ENCODE measurements around the gene SCEL. TPM values are rescaled to one million over a fixed set of nuclear protein-coding genes. Genes with fewer than 3 reads are reported as not detected.

Gene SCEL
- total and polyA plus RNA-seq, 12 donors, result 0.07 to 7.7 (median 0.31) TPM; not detected in 7

DNA sequence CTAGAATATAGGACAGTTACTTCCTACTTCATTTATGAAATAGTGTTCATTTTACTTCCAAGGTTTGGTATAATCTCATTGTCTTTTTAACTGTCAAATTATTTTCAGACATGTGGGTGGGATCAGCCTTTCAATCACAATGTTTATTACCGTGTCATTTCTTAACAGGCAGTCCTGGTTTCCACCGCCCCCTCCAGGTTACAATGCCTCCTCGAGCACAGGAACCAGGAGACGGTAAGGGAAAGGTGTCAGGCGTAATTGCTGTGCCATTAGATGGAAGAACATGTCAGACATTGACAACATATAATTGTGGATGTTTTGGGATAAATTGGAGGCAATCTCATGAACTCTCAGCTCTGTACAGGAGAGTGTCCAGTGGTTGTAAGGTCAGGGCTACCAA lies 36.5 kb downstream of the SCEL start:
- no peaks in the 10 kb centered on the region for H3K27me3 ChIP-seq

DNA sequence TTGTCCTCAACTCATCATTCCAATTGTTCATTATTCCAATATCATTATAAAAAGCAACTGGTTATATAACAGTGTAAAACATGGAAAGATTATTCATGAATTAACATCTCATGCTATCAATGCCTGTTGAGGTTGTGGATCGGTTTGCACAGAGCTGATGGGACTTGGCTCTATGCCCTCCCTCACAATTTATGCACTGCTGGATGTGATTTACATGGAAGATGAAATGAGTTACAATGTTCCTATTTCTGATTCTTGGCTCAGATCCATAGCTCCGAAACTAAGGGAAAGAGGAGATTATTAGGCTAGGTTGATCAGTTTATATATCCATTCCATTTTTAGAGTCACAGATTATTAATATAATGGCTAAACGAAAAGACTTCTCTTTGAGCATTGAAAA lies 38.6 kb downstream of the SCEL start:
- no peak for DNase-seq
- 47 to 57% (median 51%) methylated on average over 3 of the region's 3 CpGs for WGBS, 4 donors
- Histone ChIP-seq H3K27ac (no peak overlapping the region), H3K36me3 (replicated peaks in 1 of 2) (no peaks in the 10 kb centered on the region), H3K4me3 (no peak overlapping the region), H3K4me1 (replicated peaks in 1 of 2) (no peaks in the 10 kb centered on the region), H3K27me3 (no peaks in the 10 kb centered on the region), H3K9me3 (replicated peaks in 1 of 3) (no peaks in the 10 kb centered on the region)
- TF ChIP-seq, protein P1, sequence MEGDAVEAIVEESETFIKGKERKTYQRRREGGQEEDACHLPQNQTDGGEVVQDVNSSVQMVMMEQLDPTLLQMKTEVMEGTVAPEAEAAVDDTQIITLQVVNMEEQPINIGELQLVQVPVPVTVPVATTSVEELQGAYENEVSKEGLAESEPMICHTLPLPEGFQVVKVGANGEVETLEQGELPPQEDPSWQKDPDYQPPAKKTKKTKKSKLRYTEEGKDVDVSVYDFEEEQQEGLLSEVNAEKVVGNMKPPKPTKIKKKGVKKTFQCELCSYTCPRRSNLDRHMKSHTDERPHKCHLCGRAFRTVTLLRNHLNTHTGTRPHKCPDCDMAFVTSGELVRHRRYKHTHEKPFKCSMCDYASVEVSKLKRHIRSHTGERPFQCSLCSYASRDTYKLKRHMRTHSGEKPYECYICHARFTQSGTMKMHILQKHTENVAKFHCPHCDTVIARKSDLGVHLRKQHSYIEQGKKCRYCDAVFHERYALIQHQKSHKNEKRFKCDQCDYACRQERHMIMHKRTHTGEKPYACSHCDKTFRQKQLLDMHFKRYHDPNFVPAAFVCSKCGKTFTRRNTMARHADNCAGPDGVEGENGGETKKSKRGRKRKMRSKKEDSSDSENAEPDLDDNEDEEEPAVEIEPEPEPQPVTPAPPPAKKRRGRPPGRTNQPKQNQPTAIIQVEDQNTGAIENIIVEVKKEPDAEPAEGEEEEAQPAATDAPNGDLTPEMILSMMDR (IDR thresholded peaks at IDR 0.05), result no peak
- no peak for TF ChIP-seq POLR2A (IDR thresholded peaks at IDR 0.05)
- intact Hi-C loops (cut with DNase I), result no loop called here

More for the DNA sequence above, 36.5 kb downstream of the SCEL start:
- no peak for DNase-seq
- TF ChIP-seq POLR2A (IDR thresholded peaks at IDR 0.05), result no peak
- TF ChIP-seq, protein P1 (IDR thresholded peaks at IDR 0.05), result no peak
- intact Hi-C loops (cut with DNase I), result no loop called here
- H3K27ac ChIP-seq, result no peak overlapping the region
- H3K4me3 ChIP-seq, result no peak overlapping the region
- H3K9me3 ChIP-seq (replicated peaks in 1 of 3), result no peaks in the 10 kb centered on the region
- H3K36me3 ChIP-seq (replicated peaks in 1 of 2), result no peaks in the 10 kb centered on the region
- 74 to 89% (median 84%) methylated on average over 5 of the region's 5 CpGs for WGBS, 4 donors
- no peaks in the 10 kb centered on the region for H3K4me1 ChIP-seq (replicated peaks in 1 of 2)

DNA sequence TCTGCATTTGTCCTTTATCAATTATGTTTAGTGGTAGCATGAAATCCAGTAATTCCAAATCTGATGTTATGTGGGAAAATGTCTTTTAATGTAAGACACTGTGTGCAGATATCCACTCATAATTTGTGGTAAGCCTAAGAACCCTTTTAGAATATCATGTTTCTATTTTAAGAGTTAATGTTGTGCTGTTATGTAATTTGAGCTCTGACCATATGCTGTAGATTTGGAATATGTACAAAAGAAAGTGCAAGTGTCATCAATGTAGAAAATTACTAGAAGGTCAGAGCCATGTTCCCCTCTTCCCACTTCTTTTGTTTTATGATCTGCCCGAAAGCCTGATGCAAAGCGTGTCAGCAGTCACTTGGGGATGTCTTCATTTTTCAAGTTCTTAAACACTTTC lies 44.5 kb downstream of the SCEL start:
- Histone ChIP-seq H3K4me3 (no peak overlapping the region), H3K9me3 (replicated peaks in 1 of 3) (no peaks in the 10 kb centered on the region), H3K27ac (no peak overlapping the region), H3K27me3 (no peaks in the 10 kb centered on the region), H3K36me3 (replicated peaks in 1 of 2) (no peaks in the 10 kb centered on the region), H3K4me1 (replicated peaks in 1 of 2) (no peaks in the 10 kb centered on the region)
- intact Hi-C loops (cut with DNase I), result no loop called here
- DNase-seq, result no peak
- TF ChIP-seq, protein P1 (IDR thresholded peaks at IDR 0.05), result no peak
- TF ChIP-seq POLR2A (IDR thresholded peaks at IDR 0.05), result no peak
- 52 to 68% (median 65%) methylated on average over 2 of the region's 2 CpGs for WGBS, 4 donors

DNA sequence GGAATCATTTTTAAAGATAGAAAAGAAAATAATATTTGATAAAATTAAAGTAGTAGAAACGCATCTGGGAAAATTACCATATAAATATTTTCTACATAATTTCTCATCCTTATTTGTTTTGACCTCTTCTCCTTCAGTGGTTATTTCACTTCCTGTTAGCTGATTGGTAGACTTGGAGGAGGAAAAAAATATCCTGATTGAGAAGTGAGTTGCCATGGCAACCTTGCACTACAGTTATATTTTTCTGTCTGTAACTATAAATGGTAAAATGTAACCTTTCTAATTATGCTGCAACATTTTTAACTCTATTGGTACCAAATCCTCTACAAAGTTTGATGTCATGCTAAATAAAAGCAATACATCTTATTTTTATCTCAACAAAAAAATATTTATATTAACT lies 45.2 kb downstream of the SCEL start:
- H3K4me1 ChIP-seq (replicated peaks in 1 of 2), result no peaks in the 10 kb centered on the region
- intact Hi-C loops (cut with DNase I), result no loop called here
- no peaks in the 10 kb centered on the region for H3K9me3 ChIP-seq (replicated peaks in 1 of 3)
- H3K4me3 ChIP-seq, result no peak overlapping the region
- WGBS, 4 donors, result 54 to 74% (median 60%) methylated on average over 1 of the region's 1 CpG
- no peaks in the 10 kb centered on the region for H3K27me3 ChIP-seq
- TF ChIP-seq, protein P1 (IDR thresholded peaks at IDR 0.05), result no peak
- no peak for TF ChIP-seq POLR2A (IDR thresholded peaks at IDR 0.05)
- H3K27ac ChIP-seq, result no peak overlapping the region
- no peak for DNase-seq
- H3K36me3 ChIP-seq (replicated peaks in 1 of 2), result no peaks in the 10 kb centered on the region

Data from adrenal gland (tissue), 12 donors.